ENCODE results near the gene PDE8B.

GRCh38 chr5:77210091-77210963 is at the start of gene PDE8B:
- TF ChIP-seq POLR2A (IDR thresholded peaks at IDR 0.05): no peak
- TF ChIP-seq CTCF (IDR thresholded peaks at IDR 0.05): no peak

All from right lobe of liver (tissue), 4 donors.